ENCODE measurements around the gene DUS3L.

DNA sequence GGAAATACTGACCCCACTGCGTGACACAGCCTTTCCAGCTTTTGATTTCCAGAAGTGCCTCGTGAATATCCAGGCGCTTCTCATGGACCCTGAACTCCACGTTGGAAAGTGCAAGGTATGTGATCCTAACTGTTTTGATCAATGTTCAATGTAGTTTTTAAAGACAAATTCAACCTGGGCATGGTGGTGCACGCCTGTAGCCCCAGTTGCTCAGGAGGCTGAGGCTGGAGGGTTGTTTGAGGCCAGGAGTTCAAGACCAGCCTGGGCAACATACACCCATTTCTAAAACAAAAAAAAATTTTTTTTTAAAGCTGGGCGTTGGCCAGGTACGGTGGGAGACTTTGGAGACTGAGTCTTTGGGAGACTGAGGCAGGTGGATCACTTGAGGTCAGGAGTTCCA is 39.3 kb downstream of the DUS3L start:
- no peak for TF ChIP-seq POLR2A (IDR thresholded peaks at IDR 0.05)
- TF ChIP-seq, protein P1, sequence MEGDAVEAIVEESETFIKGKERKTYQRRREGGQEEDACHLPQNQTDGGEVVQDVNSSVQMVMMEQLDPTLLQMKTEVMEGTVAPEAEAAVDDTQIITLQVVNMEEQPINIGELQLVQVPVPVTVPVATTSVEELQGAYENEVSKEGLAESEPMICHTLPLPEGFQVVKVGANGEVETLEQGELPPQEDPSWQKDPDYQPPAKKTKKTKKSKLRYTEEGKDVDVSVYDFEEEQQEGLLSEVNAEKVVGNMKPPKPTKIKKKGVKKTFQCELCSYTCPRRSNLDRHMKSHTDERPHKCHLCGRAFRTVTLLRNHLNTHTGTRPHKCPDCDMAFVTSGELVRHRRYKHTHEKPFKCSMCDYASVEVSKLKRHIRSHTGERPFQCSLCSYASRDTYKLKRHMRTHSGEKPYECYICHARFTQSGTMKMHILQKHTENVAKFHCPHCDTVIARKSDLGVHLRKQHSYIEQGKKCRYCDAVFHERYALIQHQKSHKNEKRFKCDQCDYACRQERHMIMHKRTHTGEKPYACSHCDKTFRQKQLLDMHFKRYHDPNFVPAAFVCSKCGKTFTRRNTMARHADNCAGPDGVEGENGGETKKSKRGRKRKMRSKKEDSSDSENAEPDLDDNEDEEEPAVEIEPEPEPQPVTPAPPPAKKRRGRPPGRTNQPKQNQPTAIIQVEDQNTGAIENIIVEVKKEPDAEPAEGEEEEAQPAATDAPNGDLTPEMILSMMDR (IDR thresholded peaks at IDR 0.05 in 4 of 5, conservative IDR thresholded peaks at IDR 0.05 in 1 of 5) = no peak
